ENCODE data around the gene HSD3B7.

GRCh38 chr16:30949650-30950515, 35.1 kb upstream of the HSD3B7 start:
- no peak for TF ChIP-seq POLR2A (IDR thresholded peaks at IDR 0.05)
- TF ChIP-seq EP300 (IDR thresholded peaks at IDR 0.05): no peak
- TF ChIP-seq CTCF (IDR thresholded peaks at IDR 0.05): no peak
